ENCODE data around the gene SMC1B. TPM values are rescaled to one million over a fixed set of nuclear protein-coding genes. Genes with fewer than 3 reads are reported as not detected.

SMC1B gene
- total RNA-seq, 1 donor from 2014 or later = not detected

GRCh38 chr22:45420539-45420938 lies 7.1 kb upstream of the SMC1B start:
- no peaks in the 10 kb centered on the region for H3K36me3 Mint-ChIP-seq (ENCODE audit: low read depth, unreplicated experiment)
- no peaks in the 10 kb centered on the region for H3K4me1 Mint-ChIP-seq (ENCODE audit: unreplicated experiment)
- H3K27ac Mint-ChIP-seq (ENCODE audit: unreplicated experiment) = no peak overlapping the region
- H3K27me3 Mint-ChIP-seq (ENCODE audit: unreplicated experiment) = peaks cover 3% of the 10 kb centered on the region
- TF ChIP-seq CTCF (IDR thresholded peaks at IDR 0.05; ENCODE audit: unreplicated experiment) = no peak
- no peaks in the 10 kb centered on the region for H3K9me3 Mint-ChIP-seq (ENCODE audit: unreplicated experiment)
- H3K4me3 Mint-ChIP-seq (ENCODE audit: unreplicated experiment) = no peak overlapping the region
- DNase-seq (ENCODE audit: low spot score) = no peak

GRCh38 chr22:45420011-45420410 lies 6.6 kb upstream of the SMC1B start:
- no peak for TF ChIP-seq CTCF (IDR thresholded peaks at IDR 0.05; ENCODE audit: unreplicated experiment)
- no peaks in the 10 kb centered on the region for H3K36me3 Mint-ChIP-seq (ENCODE audit: low read depth, unreplicated experiment)
- DNase-seq (ENCODE audit: low spot score) = no peak
- H3K27me3 Mint-ChIP-seq (ENCODE audit: unreplicated experiment) = peaks cover 3% of the 10 kb centered on the region
- no peaks in the 10 kb centered on the region for H3K9me3 Mint-ChIP-seq (ENCODE audit: unreplicated experiment)
- H3K4me1 Mint-ChIP-seq (ENCODE audit: unreplicated experiment) = no peaks in the 10 kb centered on the region
- no peak overlapping the region for H3K4me3 Mint-ChIP-seq (ENCODE audit: unreplicated experiment)
- H3K27ac Mint-ChIP-seq (ENCODE audit: unreplicated experiment) = no peak overlapping the region

- Mint-ChIP-seq H3K9me3 (ENCODE audit: unreplicated experiment) (no peaks in the 10 kb centered on the region), H3K4me1 (ENCODE audit: unreplicated experiment) (no peaks in the 10 kb centered on the region), H3K4me3 (ENCODE audit: unreplicated experiment) (no peak overlapping the region), H3K36me3 (ENCODE audit: low read depth, unreplicated experiment) (no peaks in the 10 kb centered on the region), H3K27me3 (ENCODE audit: unreplicated experiment) (peaks cover 2% of the 10 kb centered on the region), H3K27ac (ENCODE audit: unreplicated experiment) (no peak overlapping the region)
- TF ChIP-seq CTCF (IDR thresholded peaks at IDR 0.05; ENCODE audit: unreplicated experiment) = no peak
- DNase-seq (ENCODE audit: low spot score) = no peak
These were observed 5.4 kb upstream of the SMC1B start for GRCh38 chr22:45418770-45419138.

- H3K27ac Mint-ChIP-seq (ENCODE audit: unreplicated experiment) = no peak overlapping the region
- no peaks in the 10 kb centered on the region for H3K9me3 Mint-ChIP-seq (ENCODE audit: unreplicated experiment)
- no peak overlapping the region for H3K4me3 Mint-ChIP-seq (ENCODE audit: unreplicated experiment)
- H3K27me3 Mint-ChIP-seq (ENCODE audit: unreplicated experiment) = peaks cover 2% of the 10 kb centered on the region
- H3K4me1 Mint-ChIP-seq (ENCODE audit: unreplicated experiment) = no peaks in the 10 kb centered on the region
- no peaks in the 10 kb centered on the region for H3K36me3 Mint-ChIP-seq (ENCODE audit: low read depth, unreplicated experiment)
- no peak for TF ChIP-seq CTCF (IDR thresholded peaks at IDR 0.05; ENCODE audit: unreplicated experiment)
- DNase-seq (ENCODE audit: low spot score) = no peak
These were observed 4.8 kb upstream of the SMC1B start for GRCh38 chr22:45418056-45418769.

- no peak overlapping the region for H3K27ac Mint-ChIP-seq (ENCODE audit: unreplicated experiment)
- TF ChIP-seq CTCF (IDR thresholded peaks at IDR 0.05; ENCODE audit: unreplicated experiment) = no peak
- H3K4me1 Mint-ChIP-seq (ENCODE audit: unreplicated experiment) = no peaks in the 10 kb centered on the region
- H3K36me3 Mint-ChIP-seq (ENCODE audit: low read depth, unreplicated experiment) = no peaks in the 10 kb centered on the region
- H3K4me3 Mint-ChIP-seq (ENCODE audit: unreplicated experiment) = no peak overlapping the region
- H3K27me3 Mint-ChIP-seq (ENCODE audit: unreplicated experiment) = no peaks in the 10 kb centered on the region
- DNase-seq (ENCODE audit: low spot score) = no peak
- H3K9me3 Mint-ChIP-seq (ENCODE audit: unreplicated experiment) = no peaks in the 10 kb centered on the region
These were observed 409 bp downstream of the SMC1B start for GRCh38 chr22:45413013-45413367.

Measured in endothelial cell (in vitro differentiated cells).